HL-60/S4 treated with retinoic acid at 250 ng/mL for 4 days and 3 days (cell line): ENCODE results near the gene PNN.
"Not testable (repeated sequence)": the region's sequence is repeated elsewhere in the genome, so short reads cannot be mapped to it uniquely, and the experiment has no call there.

Experiments used
- in situ Hi-C: fragments of 300-500 bp; cut with MboI; formaldehyde crosslinking; loops from 2 replicates; pipeline ENCODE4 v1.7.0; 2022; ENCODE audit warnings: low sequenced_read_pairs

Gene PNN

DNA sequence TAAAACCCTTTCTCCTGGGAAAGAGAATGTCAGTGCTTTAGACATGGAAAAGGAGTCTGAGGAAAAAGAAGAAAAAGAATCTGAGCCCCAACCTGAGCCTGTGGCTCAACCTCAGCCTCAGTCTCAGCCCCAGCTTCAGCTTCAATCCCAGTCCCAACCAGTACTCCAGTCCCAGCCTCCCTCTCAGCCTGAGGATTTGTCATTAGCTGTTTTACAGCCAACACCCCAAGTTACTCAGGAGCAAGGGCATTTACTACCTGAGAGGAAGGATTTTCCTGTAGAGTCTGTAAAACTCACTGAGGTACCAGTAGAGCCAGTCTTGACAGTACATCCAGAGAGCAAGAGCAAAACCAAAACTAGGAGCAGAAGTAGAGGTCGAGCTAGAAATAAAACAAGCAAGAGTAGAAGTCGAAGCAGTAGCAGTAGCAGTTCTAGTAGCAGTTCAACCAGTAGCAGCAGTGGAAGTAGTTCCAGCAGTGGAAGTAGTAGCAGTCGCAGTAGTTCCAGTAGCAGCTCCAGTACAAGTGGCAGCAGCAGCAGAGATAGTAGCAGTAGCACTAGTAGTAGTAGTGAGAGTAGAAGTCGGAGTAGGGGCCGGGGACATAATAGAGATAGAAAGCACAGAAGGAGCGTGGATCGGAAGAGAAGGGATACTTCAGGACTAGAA, 6.1 kb downstream of the PNN start:
- in situ Hi-C loops = no loop called here

GRCh38 chr14:39181693-39182047, 6.6 kb downstream of the PNN start:
- in situ Hi-C loops = no loop called here

GRCh38 chr14:39182770-39183684, 8.0 kb downstream of the PNN start:
- in situ Hi-C loops = no loop called here

DNA sequence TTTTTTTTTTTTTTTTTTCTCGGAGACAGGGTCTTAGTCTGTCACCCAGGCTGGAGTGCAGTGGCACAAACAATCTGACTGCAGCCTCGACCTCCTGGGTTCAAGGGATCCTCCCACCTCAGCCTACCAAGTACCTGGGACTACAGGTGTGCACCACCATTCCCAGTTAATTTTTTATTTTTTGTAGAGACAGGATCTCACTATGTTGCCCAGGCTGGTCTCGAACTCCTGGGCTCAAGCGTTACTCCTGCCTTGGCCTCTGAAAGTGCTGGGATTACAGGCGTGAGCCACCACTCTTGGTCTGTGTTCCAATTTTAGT, 8.6 kb downstream of the PNN start:
- in situ Hi-C loops = not testable (repeated sequence)

- in situ Hi-C loops = no loop called here
Measured at GRCh38 chr14:39184628-39185255, 9.7 kb downstream of the PNN start.

DNA sequence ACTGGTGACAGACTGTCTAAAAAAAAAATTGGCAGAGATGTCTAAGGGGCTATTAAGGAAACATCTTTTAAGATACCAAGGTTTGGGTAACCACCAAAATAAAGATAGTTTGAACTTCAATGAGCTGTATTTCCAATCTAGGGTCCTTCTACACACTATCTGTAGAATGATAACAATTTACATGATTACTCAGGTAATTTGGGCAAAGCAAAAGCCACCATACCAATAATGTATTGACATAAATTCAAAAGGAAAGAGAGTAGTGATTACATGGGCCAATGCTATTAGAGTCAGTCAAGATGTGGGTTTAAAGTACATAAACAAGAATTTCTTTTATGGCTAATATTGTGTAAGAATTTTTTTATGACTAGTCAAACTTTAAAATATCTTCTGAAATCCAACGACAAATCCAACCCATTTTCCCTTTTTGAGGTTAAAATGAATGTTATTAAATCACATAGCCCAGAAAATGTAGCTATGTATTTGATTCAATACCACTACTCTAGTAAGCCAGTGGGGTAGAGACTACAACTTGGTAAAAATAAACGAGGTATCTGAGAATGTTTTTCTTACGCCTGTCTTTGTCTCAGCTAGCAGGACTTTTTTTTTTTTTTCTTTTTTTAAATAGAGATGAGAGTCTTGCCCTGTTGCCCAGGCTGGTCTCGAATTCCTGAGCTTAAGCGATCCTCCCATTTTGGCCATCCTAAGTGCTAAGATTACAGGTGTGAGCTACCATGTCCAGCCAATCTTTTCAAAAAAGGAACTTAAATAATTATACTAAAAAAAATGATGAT, 10.4 kb downstream of the PNN start:
- in situ Hi-C loops = no loop called here

GRCh38 chr14:39186941-39187525, 12.0 kb downstream of the PNN start:
- in situ Hi-C loops = no loop called here

DNA sequence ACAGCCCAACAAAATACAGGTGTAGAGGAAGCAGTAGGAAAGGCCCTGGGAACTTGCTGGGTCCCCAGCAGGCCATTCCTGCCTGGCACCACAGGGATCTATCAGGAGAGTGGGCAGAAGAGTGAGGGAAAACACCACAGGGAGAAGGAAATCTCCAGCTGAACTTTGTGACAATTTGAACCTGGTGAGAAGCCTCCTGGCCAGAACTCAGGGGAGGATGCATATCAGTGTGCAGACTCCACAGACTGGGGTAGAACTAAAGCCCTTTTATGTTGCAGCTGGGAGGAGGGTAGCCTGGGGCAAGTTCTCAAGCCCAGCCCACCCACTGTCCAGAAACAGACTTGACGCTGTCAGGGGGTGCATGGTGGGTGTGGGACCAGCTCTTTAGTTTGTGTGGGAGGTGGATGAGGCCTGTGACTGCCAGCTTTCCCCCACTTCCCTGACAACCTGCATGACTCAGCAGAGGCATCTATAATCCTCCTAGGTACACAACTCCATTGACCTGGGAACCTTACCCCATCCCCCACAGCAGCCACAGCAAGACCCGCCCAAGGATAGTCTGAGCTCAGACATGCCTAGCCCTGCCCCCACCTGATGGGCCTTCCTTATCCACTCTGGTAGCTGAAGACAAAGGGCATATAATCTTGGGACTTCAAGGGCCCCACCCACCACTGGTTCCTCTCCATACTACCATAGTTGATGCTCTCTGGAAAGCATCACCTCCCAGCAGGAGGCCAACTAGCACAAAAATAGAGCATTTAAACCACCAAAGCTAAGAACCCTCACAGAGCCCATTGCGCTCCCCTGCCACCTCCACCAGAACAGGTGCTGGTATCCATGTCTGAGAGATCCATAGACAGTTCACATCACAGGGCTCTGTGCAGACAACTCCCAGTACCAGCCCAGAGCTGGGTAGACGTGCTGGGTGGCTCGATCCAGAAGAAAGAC, 28.9 kb downstream of the PNN start:
- in situ Hi-C loops = no loop called here

GRCh38 chr14:39207430-39207829, 32.4 kb downstream of the PNN start:
- in situ Hi-C loops = not testable (repeated sequence)

- in situ Hi-C loops = no loop called here
Measured at GRCh38 chr14:39211109-39211741, 36.2 kb downstream of the PNN start.

- in situ Hi-C loops = no loop called here
Measured at GRCh38 chr14:39212034-39212433, 37.0 kb downstream of the PNN start.

DNA sequence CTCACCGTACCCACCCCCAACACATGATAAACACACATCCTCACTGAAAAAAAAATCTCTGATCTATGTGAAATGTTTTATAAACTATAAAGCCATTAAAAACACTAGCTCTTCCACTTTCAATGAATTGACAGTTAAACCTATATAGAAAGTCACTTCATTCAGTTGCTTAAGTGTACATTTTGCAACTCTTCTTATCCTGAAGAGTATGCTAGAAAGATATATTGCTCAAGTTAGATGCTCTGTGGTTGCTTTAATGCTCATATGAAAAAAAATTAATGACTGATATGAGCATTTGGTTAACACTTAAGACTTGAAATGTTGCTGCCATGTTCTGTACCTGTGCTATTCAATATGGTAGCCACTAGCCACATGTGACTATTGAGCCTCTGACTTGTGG, 37.6 kb downstream of the PNN start:
- in situ Hi-C loops = no loop called here

- in situ Hi-C loops = no loop called here
Measured at GRCh38 chr14:39217214-39217879, 42.3 kb downstream of the PNN start.

DNA sequence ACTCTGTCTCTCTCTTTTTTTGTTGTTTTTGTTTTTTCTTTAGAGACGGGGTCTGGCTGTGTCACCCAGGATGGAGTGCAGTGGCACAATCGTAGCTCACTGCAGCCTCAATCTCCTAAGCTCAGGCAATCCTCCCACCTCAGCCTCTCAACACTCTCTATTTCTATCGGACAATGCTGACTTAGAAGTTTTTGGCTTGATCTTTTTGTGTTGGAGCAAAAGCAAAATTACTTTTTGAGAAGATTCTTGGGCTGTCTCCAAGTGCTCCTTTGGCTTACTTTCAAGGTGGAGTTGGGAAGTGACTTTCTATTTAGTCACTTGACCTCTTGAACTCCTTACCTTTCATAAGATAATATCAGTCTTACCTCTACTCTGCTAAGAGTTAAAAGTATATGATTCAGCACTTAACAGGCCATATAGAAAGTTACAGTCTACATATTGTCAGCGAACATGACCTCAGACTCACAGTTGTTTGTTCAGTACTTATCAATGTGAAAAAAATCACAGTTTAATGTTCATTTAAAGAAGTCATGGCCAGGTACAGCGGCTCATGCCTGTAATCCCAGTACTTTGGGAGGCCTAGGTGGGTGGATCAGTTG, 43.2 kb downstream of the PNN start:
- in situ Hi-C loops = no loop called here

GRCh38 chr14:39219075-39219499, 44.0 kb downstream of the PNN start:
- in situ Hi-C loops = no loop called here

GRCh38 chr14:39220473-39220872, 45.4 kb downstream of the PNN start:
- in situ Hi-C loops = not testable (repeated sequence)

DNA sequence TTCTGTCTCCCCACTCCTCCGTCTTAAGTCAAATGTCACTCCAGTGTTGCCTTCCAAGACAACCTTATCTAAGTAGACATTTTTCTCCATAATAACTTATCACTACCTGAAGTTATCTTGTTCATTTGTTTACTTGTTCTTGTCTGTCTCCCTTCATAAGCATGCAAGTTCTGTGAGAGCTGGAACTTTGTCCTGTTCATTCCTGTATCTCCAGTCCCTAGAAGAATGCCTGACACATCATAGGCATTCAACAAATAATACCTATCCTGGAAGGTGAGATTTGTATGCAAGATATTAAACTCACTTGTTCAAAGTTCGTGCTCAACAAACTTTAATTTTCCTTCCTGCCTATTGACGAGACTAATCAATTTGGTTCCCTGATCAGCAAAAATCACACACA, 53.0 kb downstream of the PNN start:
- in situ Hi-C loops = no loop called here

GRCh38 chr14:39228509-39229221, 53.6 kb downstream of the PNN start:
- in situ Hi-C loops = no loop called here
